ENCODE results near the gene LHPP. TPM values are rescaled to one million over a fixed set of nuclear protein-coding genes. Genes with fewer than 3 reads are reported as not detected.

The LHPP gene
- total RNA-seq, 4 donors from 2014 or later = 8.7 to 19.9 (median 15.5) TPM

GRCh38 chr10:124505279-124505678, 43.7 kb downstream of the LHPP start:
- 56 to 61% methylated on average over 2 of the region's 2 CpGs for WGBS, 2 donors
- intact Hi-C loops (cut with DNase I; ENCODE audit: low total_unique reads) = no loop called here
- no peak for DNase-seq (ENCODE audit: low spot score in 2 of 2)
- H3K4me3 ChIP-seq (ENCODE audit: low read depth, poor library complexity, severe bottlenecking) = no peak overlapping the region
- TF ChIP-seq, protein P1, sequence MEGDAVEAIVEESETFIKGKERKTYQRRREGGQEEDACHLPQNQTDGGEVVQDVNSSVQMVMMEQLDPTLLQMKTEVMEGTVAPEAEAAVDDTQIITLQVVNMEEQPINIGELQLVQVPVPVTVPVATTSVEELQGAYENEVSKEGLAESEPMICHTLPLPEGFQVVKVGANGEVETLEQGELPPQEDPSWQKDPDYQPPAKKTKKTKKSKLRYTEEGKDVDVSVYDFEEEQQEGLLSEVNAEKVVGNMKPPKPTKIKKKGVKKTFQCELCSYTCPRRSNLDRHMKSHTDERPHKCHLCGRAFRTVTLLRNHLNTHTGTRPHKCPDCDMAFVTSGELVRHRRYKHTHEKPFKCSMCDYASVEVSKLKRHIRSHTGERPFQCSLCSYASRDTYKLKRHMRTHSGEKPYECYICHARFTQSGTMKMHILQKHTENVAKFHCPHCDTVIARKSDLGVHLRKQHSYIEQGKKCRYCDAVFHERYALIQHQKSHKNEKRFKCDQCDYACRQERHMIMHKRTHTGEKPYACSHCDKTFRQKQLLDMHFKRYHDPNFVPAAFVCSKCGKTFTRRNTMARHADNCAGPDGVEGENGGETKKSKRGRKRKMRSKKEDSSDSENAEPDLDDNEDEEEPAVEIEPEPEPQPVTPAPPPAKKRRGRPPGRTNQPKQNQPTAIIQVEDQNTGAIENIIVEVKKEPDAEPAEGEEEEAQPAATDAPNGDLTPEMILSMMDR (IDR thresholded peaks at IDR 0.05) = no peak
- no peak for TF ChIP-seq POLR2A (IDR thresholded peaks at IDR 0.05)

DNA sequence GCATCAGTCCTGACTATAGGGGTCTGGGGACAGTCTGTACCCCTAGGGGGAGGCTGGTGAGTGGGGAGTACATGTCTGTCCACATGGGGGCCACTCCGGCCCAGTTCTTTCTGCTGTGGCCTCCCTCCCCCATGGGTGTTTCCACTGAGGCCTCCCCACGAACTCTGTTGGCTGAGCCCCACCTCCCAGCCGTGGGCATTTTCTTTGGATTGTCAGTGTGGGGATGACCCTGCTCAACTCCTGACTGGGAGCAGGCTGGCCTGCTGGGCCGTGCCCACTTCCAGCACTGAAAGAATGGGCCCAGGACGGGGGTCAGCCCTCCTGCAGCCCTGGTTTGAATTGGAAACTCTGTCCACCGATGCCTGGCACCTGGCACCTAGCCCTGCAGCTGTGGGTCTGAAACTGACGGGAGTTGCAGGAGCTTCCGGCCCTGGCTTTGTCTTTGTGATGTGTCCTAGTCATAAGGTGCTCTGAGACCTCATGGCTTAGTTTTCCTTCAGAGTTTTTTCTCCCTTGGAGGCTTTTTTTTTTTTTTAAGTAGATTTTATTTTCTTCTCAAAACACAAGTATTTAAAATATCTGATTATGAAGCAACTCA, 46.5 kb downstream of the LHPP start:
- intact Hi-C loops (cut with DNase I; ENCODE audit: low total_unique reads) = no loop called here
- no peak overlapping the region for H3K4me3 ChIP-seq (ENCODE audit: low read depth, poor library complexity, severe bottlenecking)
- DNase-seq (ENCODE audit: low spot score in 2 of 2) = no peak
- WGBS, 2 donors = 77 to 89% methylated on average over 8 of the region's 8 CpGs
- no peak for TF ChIP-seq POLR2A (IDR thresholded peaks at IDR 0.05)
- TF ChIP-seq, protein P1 (IDR thresholded peaks at IDR 0.05) = no peak

GRCh38 chr10:124508907-124509454, 47.4 kb downstream of the LHPP start:
- no peak overlapping the region for H3K4me3 ChIP-seq (ENCODE audit: low read depth, poor library complexity, severe bottlenecking)
- 95 to 96% methylated on average over 5 of the region's 5 CpGs for WGBS, 2 donors
- no peak for DNase-seq (ENCODE audit: low spot score in 2 of 2)
- no peak for TF ChIP-seq POLR2A (IDR thresholded peaks at IDR 0.05)
- TF ChIP-seq, protein P1 (IDR thresholded peaks at IDR 0.05) = no peak
- intact Hi-C loops (cut with DNase I; ENCODE audit: low total_unique reads) = no loop called here

DNA sequence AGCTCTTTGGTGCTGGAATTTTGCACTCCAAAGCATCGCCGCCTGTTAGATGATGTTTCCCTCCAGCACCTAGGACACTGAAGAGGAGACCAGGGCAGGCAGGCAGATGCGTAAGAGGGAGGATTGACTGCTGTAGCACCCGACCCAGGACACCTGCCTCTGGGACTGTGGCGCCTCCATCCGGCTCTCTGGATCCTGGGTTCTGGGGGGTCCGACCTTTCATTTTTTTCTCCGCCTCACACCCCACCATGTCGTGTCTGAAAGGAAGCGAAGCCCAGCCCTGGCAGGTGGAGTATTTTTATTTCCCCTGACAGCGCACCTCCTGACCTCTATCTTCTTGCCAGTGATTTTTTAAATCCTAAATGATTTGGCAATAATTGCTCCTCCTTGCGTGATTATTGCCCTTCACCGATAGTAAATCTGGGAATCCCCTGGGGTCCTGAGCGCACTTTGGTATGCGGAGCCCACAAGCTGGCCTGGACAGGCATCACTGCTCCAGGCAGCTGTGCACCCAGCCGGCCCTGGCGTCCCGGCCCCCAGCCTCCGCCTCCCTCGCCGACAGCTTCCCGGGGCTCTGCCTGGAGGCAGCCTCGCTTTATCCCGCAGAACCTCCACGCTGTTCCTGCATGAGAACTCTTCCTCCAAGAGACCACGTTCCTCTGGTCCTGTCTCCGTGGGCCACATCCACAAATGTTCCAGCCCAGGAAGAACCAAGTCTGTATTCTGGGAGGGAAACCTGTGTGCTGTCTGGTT, 48.4 kb downstream of the LHPP start:
- intact Hi-C loops (cut with DNase I; ENCODE audit: low total_unique reads) = no loop called here
- DNase-seq (ENCODE audit: low spot score in 2 of 2) = no peak
- no peak overlapping the region for H3K4me3 ChIP-seq (ENCODE audit: low read depth, poor library complexity, severe bottlenecking)
- no peak for TF ChIP-seq POLR2A (IDR thresholded peaks at IDR 0.05)
- TF ChIP-seq, protein P1 (IDR thresholded peaks at IDR 0.05) = no peak
- WGBS, 2 donors = 61 to 70% methylated on average over 27 of the region's 27 CpGs

DNA sequence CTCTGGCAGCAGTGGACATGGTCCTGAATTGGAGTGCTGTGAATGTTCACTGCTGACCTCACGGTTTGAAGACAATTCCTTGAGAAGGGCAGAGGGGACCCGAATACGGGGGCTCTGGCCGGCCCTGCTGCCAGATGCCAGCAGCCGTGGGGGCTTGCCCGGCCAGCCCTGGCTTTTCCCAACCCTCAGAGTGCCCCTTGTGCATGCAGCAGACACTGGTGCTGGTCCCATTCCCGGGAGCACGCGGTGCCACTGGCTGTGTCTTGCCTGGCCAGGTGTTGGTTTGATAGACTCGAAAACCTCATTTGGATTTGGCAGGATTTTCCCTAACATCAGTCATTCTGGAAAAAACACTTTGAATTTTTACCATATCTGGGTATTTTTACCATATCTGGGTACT, 49.1 kb downstream of the LHPP start:
- H3K4me3 ChIP-seq (ENCODE audit: low read depth, poor library complexity, severe bottlenecking) = no peak overlapping the region
- WGBS, 2 donors = 90 to 91% methylated on average over 10 of the region's 10 CpGs
- no peak for DNase-seq (ENCODE audit: low spot score in 2 of 2)
- TF ChIP-seq POLR2A (IDR thresholded peaks at IDR 0.05) = no peak
- TF ChIP-seq, protein P1 (IDR thresholded peaks at IDR 0.05) = no peak
- intact Hi-C loops (cut with DNase I; ENCODE audit: low total_unique reads) = no loop called here
